ENCODE measurements around the gene XXYLT1. TPM values are rescaled to one million over a fixed set of nuclear protein-coding genes. Genes with fewer than 3 reads are reported as not detected.

XXYLT1 gene
- total RNA-seq, 1 experiment from 2014 or later, result 10.9 TPM

DNA sequence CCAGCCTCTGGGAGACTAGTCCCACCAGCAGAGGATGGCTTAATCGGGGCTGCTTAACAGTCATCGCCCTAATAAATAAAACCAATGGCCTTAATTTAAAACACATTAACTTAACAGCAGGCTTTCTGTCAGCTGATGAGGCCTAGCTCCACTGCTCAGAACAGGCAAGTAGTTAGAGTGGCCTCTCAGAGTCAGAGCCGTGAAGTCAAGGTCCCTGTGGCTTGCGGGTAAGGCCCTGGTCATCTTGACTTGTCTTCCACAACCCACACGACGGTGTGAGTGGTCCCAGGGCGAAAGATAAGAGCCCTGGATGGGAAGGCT, 11.8 kb downstream of the XXYLT1 start:
- H3K4me3 ChIP-seq (replicated peaks in 1 of 2; ENCODE audit: low read depth in 1 of 2, low read length in 2 of 2), result peak overlapping the region; percentile 51 to 66
- BruUV-seq (replicated peaks), result no TSS peak
- intact Hi-C loops (cut with micrococcal nuclease), result loop anchor here (2.0 kb wide), 2 partner anchors 140 to 256 kb away; no protein-coding TSS in a partner anchor
- no peak overlapping the region for H2AFZ ChIP-seq (ENCODE audit: low read depth, low read length, poor library complexity, severe bottlenecking)
- ChIA-PET POLR2A (interaction anchor here (0.8 kb wide), 1 partner anchor 577 kb away, joined by 4 read pairs; no protein-coding TSS in a partner anchor), CTCF (interaction anchor here (1.3 to 1.8 kb wide), 3 partner anchors 12 to 587 kb away, joined by 8 to 13 read pairs (median 8); partner anchors contain the start of genes LSG1 and XXYLT1), RAD21 (ENCODE audit: low non-redundant PET in 1 of 2, low total read pairs in 2 of 2, uncharacterized antibody in 2 of 2, unreplicated experiment in 2 of 2) (interaction anchor here (1.5 to 1.6 kb wide), 2 partner anchors 576 to 577 kb away, joined by 3 to 6 read pairs; no protein-coding TSS in a partner anchor)
- H3K9me2 ChIP-seq (ENCODE audit: insufficient read depth), result no peaks in the 10 kb centered on the region
- H3K36me3 ChIP-seq (ENCODE audit: control insufficient read depth in 1 of 2, insufficient read depth in 2 of 2, low read length in 2 of 2), result no peaks in the 10 kb centered on the region
- peaks cover 10% of the 10 kb centered on the region; the same call in 1 of the 2 replicates for H3K79me2 ChIP-seq (ENCODE audit: insufficient read depth, low read length)
- peak overlapping the region; percentile 92 for H3K27ac ChIP-seq (ENCODE audit: low read depth, low read length)
- H3K4me2 ChIP-seq (ENCODE audit: low read length), result peak overlapping the region; percentile 92
- no peaks in the 10 kb centered on the region for H3K9me3 ChIP-seq (ENCODE audit: control insufficient read depth in 1 of 2, insufficient read depth in 1 of 2, low read depth in 1 of 2, low read length in 2 of 2)
- no peaks in the 10 kb centered on the region for H3K27me3 ChIP-seq (ENCODE audit: insufficient read depth, low read length)
- peak; percentile 3; the same call in 1 of the 2 replicates for ATAC-seq
- no peaks in the 10 kb centered on the region for H4K20me1 ChIP-seq (ENCODE audit: insufficient read depth)
- H3K9ac ChIP-seq (ENCODE audit: low read length), result peak overlapping the region; percentile 79
- no peak for DNase-seq (ENCODE audit: low read depth, low spot score)
- peaks cover 19 to 28% of the 10 kb centered on the region in 2 experiments for H3K4me1 ChIP-seq (ENCODE audit: control insufficient read depth in 1 of 2, insufficient read depth in 2 of 2, low read length in 2 of 2)
- TF ChIP-seq, protein P1, sequence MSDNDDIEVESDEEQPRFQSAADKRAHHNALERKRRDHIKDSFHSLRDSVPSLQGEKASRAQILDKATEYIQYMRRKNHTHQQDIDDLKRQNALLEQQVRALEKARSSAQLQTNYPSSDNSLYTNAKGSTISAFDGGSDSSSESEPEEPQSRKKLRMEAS (IDR thresholded peaks at IDR 0.05), result no peak
- TF ChIP-seq, protein P2, sequence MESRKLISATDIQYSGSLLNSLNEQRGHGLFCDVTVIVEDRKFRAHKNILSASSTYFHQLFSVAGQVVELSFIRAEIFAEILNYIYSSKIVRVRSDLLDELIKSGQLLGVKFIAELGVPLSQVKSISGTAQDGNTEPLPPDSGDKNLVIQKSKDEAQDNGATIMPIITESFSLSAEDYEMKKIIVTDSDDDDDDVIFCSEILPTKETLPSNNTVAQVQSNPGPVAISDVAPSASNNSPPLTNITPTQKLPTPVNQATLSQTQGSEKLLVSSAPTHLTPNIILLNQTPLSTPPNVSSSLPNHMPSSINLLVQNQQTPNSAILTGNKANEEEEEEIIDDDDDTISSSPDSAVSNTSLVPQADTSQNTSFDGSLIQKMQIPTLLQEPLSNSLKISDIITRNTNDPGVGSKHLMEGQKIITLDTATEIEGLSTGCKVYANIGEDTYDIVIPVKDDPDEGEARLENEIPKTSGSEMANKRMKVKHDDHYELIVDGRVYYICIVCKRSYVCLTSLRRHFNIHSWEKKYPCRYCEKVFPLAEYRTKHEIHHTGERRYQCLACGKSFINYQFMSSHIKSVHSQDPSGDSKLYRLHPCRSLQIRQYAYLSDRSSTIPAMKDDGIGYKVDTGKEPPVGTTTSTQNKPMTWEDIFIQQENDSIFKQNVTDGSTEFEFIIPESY (IDR thresholded peaks at IDR 0.05; ENCODE audit: extremely low read depth, insufficient replicate concordance, low read length), result no peak
- TF ChIP-seq YY1 (IDR thresholded peaks at IDR 0.05; ENCODE audit: extremely low read depth, insufficient replicate concordance, low read depth, low read length), result no peak
- TF ChIP-seq SIN3A (IDR thresholded peaks at IDR 0.05; ENCODE audit: low read depth), result no peak
- TF ChIP-seq SP1 (IDR thresholded peaks at IDR 0.05; ENCODE audit: low read depth), result no peak
- TF ChIP-seq EZH2 (IDR thresholded peaks at IDR 0.05), result no peak

Measured in HCT116 (cell line).